Measurements from ENCODE around the gene ZFAND2A.

DNA sequence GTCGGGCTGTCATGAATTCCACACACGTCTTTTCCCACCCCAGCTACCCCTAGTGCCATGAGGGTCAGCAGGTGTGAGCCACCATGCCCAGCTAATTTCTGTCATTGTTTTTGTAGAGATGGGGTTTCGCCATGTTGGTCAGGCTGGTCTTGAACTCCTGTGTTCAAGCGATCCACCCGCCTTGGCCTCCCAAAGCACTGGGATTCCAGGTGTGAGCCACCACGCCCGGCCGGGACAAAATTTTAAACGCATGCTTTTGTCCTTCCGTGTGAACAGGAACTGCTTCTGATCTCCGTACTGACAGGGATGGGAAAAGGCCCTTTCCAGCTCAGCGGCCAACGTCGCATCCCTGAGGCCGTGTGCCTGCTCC lies 15.6 kb upstream of the ZFAND2A start:
- no peak for TF ChIP-seq POLR2A (IDR thresholded peaks at IDR 0.05)
- TF ChIP-seq, protein P1, sequence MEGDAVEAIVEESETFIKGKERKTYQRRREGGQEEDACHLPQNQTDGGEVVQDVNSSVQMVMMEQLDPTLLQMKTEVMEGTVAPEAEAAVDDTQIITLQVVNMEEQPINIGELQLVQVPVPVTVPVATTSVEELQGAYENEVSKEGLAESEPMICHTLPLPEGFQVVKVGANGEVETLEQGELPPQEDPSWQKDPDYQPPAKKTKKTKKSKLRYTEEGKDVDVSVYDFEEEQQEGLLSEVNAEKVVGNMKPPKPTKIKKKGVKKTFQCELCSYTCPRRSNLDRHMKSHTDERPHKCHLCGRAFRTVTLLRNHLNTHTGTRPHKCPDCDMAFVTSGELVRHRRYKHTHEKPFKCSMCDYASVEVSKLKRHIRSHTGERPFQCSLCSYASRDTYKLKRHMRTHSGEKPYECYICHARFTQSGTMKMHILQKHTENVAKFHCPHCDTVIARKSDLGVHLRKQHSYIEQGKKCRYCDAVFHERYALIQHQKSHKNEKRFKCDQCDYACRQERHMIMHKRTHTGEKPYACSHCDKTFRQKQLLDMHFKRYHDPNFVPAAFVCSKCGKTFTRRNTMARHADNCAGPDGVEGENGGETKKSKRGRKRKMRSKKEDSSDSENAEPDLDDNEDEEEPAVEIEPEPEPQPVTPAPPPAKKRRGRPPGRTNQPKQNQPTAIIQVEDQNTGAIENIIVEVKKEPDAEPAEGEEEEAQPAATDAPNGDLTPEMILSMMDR (IDR thresholded peaks at IDR 0.05) = no peak

Data from uterus (tissue), 2 donors.